Transverse colon (tissue), 4 donors: Measurements from ENCODE around the gene NPEPL1.

ENCODE experiments used
- EP300 ChIP-seq: sonication (generic); formaldehyde crosslinking; IDR thresholded peaks from one replicate; pipeline ENCODE4 v1.6.1; 2017; ENCODE audit warnings: antibody characterized with exemption, low read depth
- POLR2A ChIP-seq: fragments of 450-650 bp; IDR thresholded peaks from one replicate; pipeline ENCODE4 v1.6.1; 2016; ENCODE audit warnings: antibody characterized with exemption, mild to moderate bottlenecking, moderate library complexity
- POLR2AphosphoS5 ChIP-seq, 3 donors: sonication (generic); formaldehyde crosslinking; IDR thresholded peaks; one replicate each; pipeline ENCODE4 v1.6.1; 2016; ENCODE audit warnings: antibody characterized with exemption in 3 of 3
- TF ChIP-seq, protein P1 (sequence below), 5 experiments: fragments of 200-600 bp in 3 of 5; fragments of 450-650 bp in 2 of 5; sonication (generic) in 3 of 5; IDR thresholded peaks; 1 replicate in 2 of 5; 2 replicates in 3 of 5; pipeline ENCODE4 v1.5.1; 2016 to 2017; ENCODE audit warnings: antibody characterized with exemption in 5 of 5, inconsistent platforms in 3 of 5, mild to moderate bottlenecking in 2 of 5, moderate library complexity in 1 of 5

DNA sequence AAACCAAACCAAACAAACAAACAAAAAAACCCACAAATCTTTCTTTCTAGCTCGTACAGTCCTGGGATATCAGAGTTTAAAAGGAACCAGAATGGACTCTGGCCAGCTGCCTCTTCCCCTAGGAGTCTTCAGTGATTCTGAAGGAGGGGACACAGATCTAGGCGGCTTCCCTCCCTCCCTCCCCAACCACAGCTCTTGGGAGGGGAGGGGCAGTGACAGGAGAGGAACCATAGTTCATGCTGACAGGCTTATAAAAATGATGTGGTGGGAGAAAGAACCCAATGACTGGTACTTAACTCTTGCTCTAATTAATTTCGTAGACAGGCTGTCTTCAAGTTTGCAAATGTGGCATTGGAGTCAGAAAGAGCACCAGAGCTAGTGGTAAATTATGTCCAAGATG is 56.0 kb downstream of the NPEPL1 start:
- no peak for TF ChIP-seq POLR2A
- no peak for TF ChIP-seq POLR2AphosphoS5 (IDR thresholded peaks at IDR 0.05)
- TF ChIP-seq, protein P1, sequence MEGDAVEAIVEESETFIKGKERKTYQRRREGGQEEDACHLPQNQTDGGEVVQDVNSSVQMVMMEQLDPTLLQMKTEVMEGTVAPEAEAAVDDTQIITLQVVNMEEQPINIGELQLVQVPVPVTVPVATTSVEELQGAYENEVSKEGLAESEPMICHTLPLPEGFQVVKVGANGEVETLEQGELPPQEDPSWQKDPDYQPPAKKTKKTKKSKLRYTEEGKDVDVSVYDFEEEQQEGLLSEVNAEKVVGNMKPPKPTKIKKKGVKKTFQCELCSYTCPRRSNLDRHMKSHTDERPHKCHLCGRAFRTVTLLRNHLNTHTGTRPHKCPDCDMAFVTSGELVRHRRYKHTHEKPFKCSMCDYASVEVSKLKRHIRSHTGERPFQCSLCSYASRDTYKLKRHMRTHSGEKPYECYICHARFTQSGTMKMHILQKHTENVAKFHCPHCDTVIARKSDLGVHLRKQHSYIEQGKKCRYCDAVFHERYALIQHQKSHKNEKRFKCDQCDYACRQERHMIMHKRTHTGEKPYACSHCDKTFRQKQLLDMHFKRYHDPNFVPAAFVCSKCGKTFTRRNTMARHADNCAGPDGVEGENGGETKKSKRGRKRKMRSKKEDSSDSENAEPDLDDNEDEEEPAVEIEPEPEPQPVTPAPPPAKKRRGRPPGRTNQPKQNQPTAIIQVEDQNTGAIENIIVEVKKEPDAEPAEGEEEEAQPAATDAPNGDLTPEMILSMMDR (IDR thresholded peaks at IDR 0.05) = no peak
- TF ChIP-seq EP300 = no peak
